Hindlimb muscle (tissue), 1 donor: ENCODE data around the gene MMP24OS. TPM values are rescaled to one million over a fixed set of nuclear protein-coding genes. Genes with fewer than 3 reads are reported as not detected.
A peak's percentile ranks its signal among the peaks of the same experiment; 100 is the strongest.

ENCODE experiments used
- DNase-seq: peaks from one replicate; pipeline ENCODE4 v3.0.0-alpha.2; 2013
- polyA plus RNA-seq: library from polyadenylated mRNA; unstranded; fragments of 120-200 nt; gene quantifications from one replicate; pipeline ENCODE4 v1.2.1, GENCODE V29; 2013; ENCODE audit not compliant: insufficient read length

Gene MMP24OS
- polyA plus RNA-seq, 1 donor, result 29.2 TPM

DNA sequence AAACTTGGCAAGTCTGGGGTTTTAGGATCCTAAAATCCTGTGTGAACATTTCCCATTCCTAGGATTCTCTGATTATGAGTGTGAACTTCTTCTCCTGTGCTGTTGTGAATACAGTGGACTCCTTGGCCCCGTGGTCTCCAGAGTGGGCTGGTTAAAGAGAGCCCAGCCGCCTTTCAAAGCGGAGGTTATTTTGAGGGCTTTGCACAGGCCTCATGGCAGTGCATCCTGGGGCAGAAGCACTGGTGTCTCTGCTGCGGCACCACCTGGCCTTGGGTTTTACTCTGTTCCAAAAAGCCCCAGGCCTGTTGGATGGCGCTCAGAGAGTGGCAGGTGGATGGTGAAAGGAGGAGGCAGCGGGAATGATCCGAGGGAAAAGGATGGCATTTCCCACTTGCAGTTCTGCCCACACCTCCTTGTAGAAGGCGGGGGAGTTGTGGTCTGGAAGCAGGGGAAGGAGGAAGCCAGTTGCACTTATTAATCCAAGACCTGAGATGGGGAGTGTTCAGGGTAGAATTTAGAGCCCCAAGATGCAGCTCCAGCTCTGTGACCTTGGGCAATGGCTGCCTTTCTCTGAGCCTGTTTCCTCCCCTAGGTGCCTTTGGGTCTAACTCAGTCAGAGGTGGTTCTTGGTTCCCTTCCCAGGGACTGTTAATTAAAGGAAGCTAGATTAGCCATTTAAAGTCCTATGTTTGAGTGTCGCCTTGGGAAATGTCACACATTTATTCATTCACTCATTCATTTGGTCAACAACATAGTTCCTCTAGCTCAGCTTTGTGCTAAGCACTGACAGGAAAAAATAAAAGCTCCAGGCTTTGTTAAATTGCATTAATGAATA, 29.1 kb downstream of the MMP24OS start:
- no peak for DNase-seq

- DNase-seq, result no peak
Measured at GRCh38 chr20:35246723-35247122, 31.2 kb downstream of the MMP24OS start.

- DNase-seq, result no peak
Measured at GRCh38 chr20:35243986-35244385, 33.9 kb downstream of the MMP24OS start.

DNA sequence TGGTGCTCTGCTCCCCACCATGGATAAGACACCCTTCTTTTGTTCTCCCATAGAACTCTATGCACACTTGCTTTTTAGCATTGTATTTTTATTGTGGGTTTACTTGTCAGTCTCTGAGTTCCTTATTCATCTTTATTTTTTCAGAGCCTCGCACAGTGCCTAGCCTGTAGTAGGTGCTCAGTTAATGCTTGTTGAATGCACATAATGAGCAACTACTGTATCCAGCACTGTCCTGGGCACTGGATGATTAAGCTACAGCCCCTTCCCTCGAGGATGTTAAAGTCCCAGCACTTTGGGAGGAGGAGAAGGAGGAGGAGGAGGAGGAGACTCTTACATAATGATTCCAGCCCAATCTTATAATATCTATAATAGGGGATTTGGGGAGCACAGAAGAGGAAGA, 34.6 kb downstream of the MMP24OS start:
- DNase-seq, result no peak

DNA sequence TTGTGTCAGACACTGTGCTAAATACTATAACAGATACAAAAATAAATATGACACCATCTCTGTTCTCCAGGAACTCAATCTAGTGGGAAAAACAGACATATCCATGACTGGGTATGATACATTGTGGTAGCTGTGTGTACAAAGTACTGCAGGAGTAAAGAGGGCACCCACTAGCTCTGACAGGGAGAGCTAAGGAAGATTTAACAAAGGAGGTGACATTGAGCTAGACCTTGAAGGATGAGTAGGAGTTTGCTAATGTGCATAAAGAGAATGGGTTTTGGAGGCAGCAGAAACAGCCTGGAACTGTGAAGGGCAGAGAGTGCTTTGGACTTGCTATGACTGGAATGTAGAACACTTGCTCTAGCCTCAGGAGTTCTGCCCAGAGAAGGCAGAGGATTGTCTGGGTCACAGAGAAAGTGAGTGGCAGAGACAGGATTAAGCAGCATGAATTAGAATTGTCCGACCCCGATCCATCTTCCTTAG, 37.1 kb downstream of the MMP24OS start:
- no peak for DNase-seq

GRCh38 chr20:35240083-35240810, 37.7 kb downstream of the MMP24OS start:
- no peak for DNase-seq

- no peak for DNase-seq
Measured at GRCh38 chr20:35238735-35239134, 39.2 kb downstream of the MMP24OS start.

DNA sequence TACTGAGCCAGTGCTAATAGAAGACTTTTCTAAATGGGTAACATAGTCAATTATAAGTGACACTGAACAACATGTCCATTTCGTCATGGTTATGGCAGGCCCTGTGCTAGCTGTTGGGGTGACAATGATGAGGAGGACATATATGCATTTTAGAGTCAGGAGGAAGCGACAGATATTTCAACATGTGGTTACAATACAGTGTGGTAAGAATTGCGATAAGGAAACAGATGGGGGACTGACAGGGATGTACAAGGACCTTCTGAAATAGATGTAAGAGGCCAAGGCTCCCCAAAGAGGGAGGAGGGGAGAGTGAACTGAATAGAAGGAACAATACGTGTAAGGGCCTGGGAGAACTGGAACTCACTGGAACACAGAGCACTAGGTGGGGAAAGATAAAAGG, 39.8 kb downstream of the MMP24OS start:
- no peak for DNase-seq

DNA sequence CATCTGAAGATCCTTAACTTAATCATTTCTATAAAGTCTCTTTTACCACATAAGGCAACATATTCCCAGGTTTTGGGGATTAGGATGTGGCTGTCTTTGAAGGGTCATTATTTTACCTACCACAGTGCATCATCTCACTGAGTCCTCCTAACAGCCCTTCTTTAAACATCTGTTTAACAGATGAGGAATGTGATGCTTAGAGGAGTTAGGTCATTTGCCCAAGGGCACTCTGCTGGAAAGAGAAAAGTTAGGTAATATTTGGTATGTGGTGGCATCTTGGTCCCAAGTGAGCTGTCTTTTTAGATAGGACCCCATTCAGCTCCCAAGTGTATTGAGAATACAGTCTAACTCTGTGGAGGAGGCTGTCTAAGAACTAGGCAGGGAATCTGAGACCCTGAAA, 40.4 kb downstream of the MMP24OS start:
- DNase-seq, result no peak

DNA sequence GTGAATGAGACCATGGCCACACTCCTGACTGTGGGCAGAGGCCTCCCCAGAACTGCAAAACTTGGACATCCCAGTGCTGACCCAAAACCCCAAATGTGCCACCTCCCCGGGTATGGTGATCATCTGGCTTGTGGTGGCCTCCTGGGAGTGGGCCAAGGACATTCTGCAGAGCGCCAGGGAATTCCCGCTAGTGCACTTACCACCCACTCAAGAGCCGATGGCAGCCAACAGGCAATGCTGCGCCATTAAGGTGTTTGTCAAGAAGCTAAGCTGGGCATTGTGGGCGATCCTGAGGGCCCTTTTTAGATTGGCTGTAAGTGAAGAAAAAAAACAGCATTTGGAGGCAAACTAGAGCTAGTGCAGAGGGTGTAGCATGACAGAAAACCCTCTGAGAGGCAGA, 42.0 kb downstream of the MMP24OS start:
- DNase-seq, result no peak

- DNase-seq, result no peak
Measured at GRCh38 chr20:35232575-35232974, 45.3 kb downstream of the MMP24OS start.

- peak; percentile 57 for DNase-seq
Measured at GRCh38 chr20:35226884-35227681, 50.8 kb downstream of the MMP24OS start.

Other genes starting within 250 kb of the MMP24OS start
- gene TRPC4AP, start 185.3 kb downstream of the MMP24OS start, polyA plus RNA-seq, result 62.0 TPM
- 10.3 TPM for gene EDEM2, start 130.8 kb downstream of the MMP24OS start, polyA plus RNA-seq
- 43.5 TPM for gene PROCR, start 106.0 kb downstream of the MMP24OS start, polyA plus RNA-seq
- 0.43 TPM for gene MMP24, start 51.4 kb downstream of the MMP24OS start, polyA plus RNA-seq
- gene EIF6, start 6.7 kb upstream of the MMP24OS start, polyA plus RNA-seq, result 75.6 TPM
- gene FAM83C, start 14.3 kb upstream of the MMP24OS start, polyA plus RNA-seq, result 0.17 TPM
- gene UQCC1, start 133.9 kb upstream of the MMP24OS start, polyA plus RNA-seq, result 42.2 TPM
- 0.19 TPM for gene GDF5, start 160.1 kb upstream of the MMP24OS start, polyA plus RNA-seq
- 31.0 TPM for gene CEP250, start 177.5 kb upstream of the MMP24OS start, polyA plus RNA-seq